ENCODE measurements around the gene PPP1CC. TPM values are rescaled to one million over a fixed set of nuclear protein-coding genes. Genes with fewer than 3 reads are reported as not detected.

Gene PPP1CC
- total RNA-seq, 2 donors from 2014 or later, result 40.2 to 83.0 TPM

- DNase-seq (no peak), ATAC-seq (peak; percentile 15)
- intact Hi-C loops (cut with DNase I), result no loop called here
- no peak overlapping the region for H3K27ac ChIP-seq
- H3K36me3 ChIP-seq (replicated peaks in 1 of 2; ENCODE audit: insufficient read depth in 1 of 2, low read depth in 2 of 2), result no peaks in the 10 kb centered on the region
- no peak for TF ChIP-seq POLR2A (IDR thresholded peaks at IDR 0.05)
- no peak for TF ChIP-seq CTCF (IDR thresholded peaks at IDR 0.05)
- no peaks in the 10 kb centered on the region for H3K4me1 ChIP-seq
- no peak overlapping the region for H3K4me3 ChIP-seq
- no peaks in the 10 kb centered on the region for H3K27me3 ChIP-seq
- WGBS, 2 donors, result 83 to 90% methylated on average over 13 of the region's 13 CpGs
- H3K9me3 ChIP-seq, result no peaks in the 10 kb centered on the region
Observed at GRCh38 chr12:110750784-110751461, 8.2 kb upstream of the PPP1CC start.

GRCh38 chr12:110746550-110746949 is 3.9 kb upstream of the PPP1CC start:
- ATAC-seq, result no peak
- WGBS, 2 donors, result 87 to 93% methylated on average over 6 of the region's 6 CpGs
- intact Hi-C loops (cut with DNase I), result no loop called here
- Histone ChIP-seq H3K4me1 (peaks cover 12% of the 10 kb centered on the region), H3K36me3 (replicated peaks in 1 of 2; ENCODE audit: insufficient read depth in 1 of 2, low read depth in 2 of 2) (no peaks in the 10 kb centered on the region), H3K27me3 (no peaks in the 10 kb centered on the region), H3K9me3 (no peaks in the 10 kb centered on the region), H3K27ac (no peak overlapping the region), H3K4me3 (no peak overlapping the region)
- DNase-seq, result no peak
- TF ChIP-seq CTCF (IDR thresholded peaks at IDR 0.05) (no peak), POLR2A (IDR thresholded peaks at IDR 0.05) (no peak)

GRCh38 chr12:110745542-110746284 is 3.0 kb upstream of the PPP1CC start:
- H3K27me3 ChIP-seq, result no peaks in the 10 kb centered on the region
- no peaks in the 10 kb centered on the region for H3K36me3 ChIP-seq (replicated peaks in 1 of 2; ENCODE audit: insufficient read depth in 1 of 2, low read depth in 2 of 2)
- H3K27ac ChIP-seq, result no peak overlapping the region
- DNase-seq (no peak), ATAC-seq (no peak)
- H3K4me3 ChIP-seq, result no peak overlapping the region
- H3K4me1 ChIP-seq, result peaks cover 12% of the 10 kb centered on the region
- 90% methylated on average over 15 to 16 of the region's 16 CpGs for WGBS, 2 donors
- no peak for TF ChIP-seq POLR2A (IDR thresholded peaks at IDR 0.05)
- TF ChIP-seq CTCF (IDR thresholded peaks at IDR 0.05), result no peak
- no peaks in the 10 kb centered on the region for H3K9me3 ChIP-seq
- intact Hi-C loops (cut with DNase I), result no loop called here

GRCh38 chr12:110744601-110745264 is 2.0 kb upstream of the PPP1CC start:
- TF ChIP-seq CTCF (IDR thresholded peaks at IDR 0.05) (no peak), POLR2A (IDR thresholded peaks at IDR 0.05) (no peak)
- ATAC-seq, result no peak
- H3K36me3 ChIP-seq (replicated peaks in 1 of 2; ENCODE audit: insufficient read depth in 1 of 2, low read depth in 2 of 2), result no peaks in the 10 kb centered on the region
- H3K27me3 ChIP-seq, result no peaks in the 10 kb centered on the region
- H3K27ac ChIP-seq, result peak overlapping the region in 3 of 4 donors; percentile 8 to 24 (median 9)
- peak in 2 of 4 donors; percentile 34 to 45 for DNase-seq
- no peak overlapping the region for H3K4me3 ChIP-seq
- no peaks in the 10 kb centered on the region for H3K9me3 ChIP-seq
- peaks cover 20% of the 10 kb centered on the region for H3K4me1 ChIP-seq
- intact Hi-C loops (cut with DNase I), result no loop called here
- WGBS, 2 donors, result 55 to 56% methylated on average over 5 of the region's 5 CpGs

All from body of pancreas (tissue), 4 donors.